Measurements from ENCODE around the gene EXOSC9. TPM values are rescaled to one million over a fixed set of nuclear protein-coding genes. Genes with fewer than 3 reads are reported as not detected.

Gene EXOSC9
- total RNA-seq, 1 experiment from 2014 or later, result 50.0 TPM

GRCh38 chr4:121778991-121779628, 22.0 kb upstream of the EXOSC9 start (continued):
- TF ChIP-seq E2F1 (CRISPR knock-in tag; IDR thresholded peaks at IDR 0.05) (no peak), USF1 (CRISPR knock-in tag; IDR thresholded peaks at IDR 0.05) (no peak), AR (CRISPR knock-in tag; IDR thresholded peaks at IDR 0.05) (no peak), STAT6 (CRISPR knock-in tag; conservative IDR thresholded peaks at IDR 0.05; ENCODE audit: low read depth) (no peak), MXD4 (CRISPR knock-in tag; IDR thresholded peaks at IDR 0.05; ENCODE audit: borderline replicate concordance) (no peak), SMAD3 (CRISPR knock-in tag; IDR thresholded peaks at IDR 0.05; ENCODE audit: borderline replicate concordance) (no peak)

GRCh38 chr4:121783210-121783609, 17.9 kb upstream of the EXOSC9 start:
- Mint-ChIP-seq H3K4me3 (no peak overlapping the region), H3K27me3 (ENCODE audit: low read depth) (no peaks in the 10 kb centered on the region; the same call in none of the 2 replicates), H3K9me3 (no peaks in the 10 kb centered on the region), H3K4me1 (no peaks in the 10 kb centered on the region), H3K36me3 (no peaks in the 10 kb centered on the region), H3K27ac (no peak overlapping the region)
- TF ChIP-seq ZNF232 (CRISPR knock-in tag; IDR thresholded peaks at IDR 0.05), result no peak
- TF ChIP-seq ESRRA (CRISPR knock-in tag; IDR thresholded peaks at IDR 0.05; ENCODE audit: borderline replicate concordance), result no peak
- no peak for TF ChIP-seq MYBL2 (CRISPR knock-in tag; IDR thresholded peaks at IDR 0.05)
- ATAC-seq, result no peak
- POLR2A ChIA-PET, result no interaction called here
- CTCF ChIA-PET, result no interaction called here
- no peak for DNase-seq (ENCODE audit: low spot score)

GRCh38 chr4:121784401-121784800, 16.7 kb upstream of the EXOSC9 start:
- no peak for ATAC-seq
- Mint-ChIP-seq H3K27ac (no peak overlapping the region), H3K9me3 (no peaks in the 10 kb centered on the region), H3K4me1 (no peaks in the 10 kb centered on the region), H3K4me3 (no peak overlapping the region), H3K27me3 (ENCODE audit: low read depth) (no peaks in the 10 kb centered on the region; the same call in none of the 2 replicates), H3K36me3 (no peaks in the 10 kb centered on the region)
- DNase-seq (ENCODE audit: low spot score), result no peak
- ChIA-PET POLR2A (no interaction called here), CTCF (no interaction called here)
- TF ChIP-seq EMX1 (CRISPR knock-in tag; IDR thresholded peaks at IDR 0.05) (no peak), KAT7 (CRISPR knock-in tag; IDR thresholded peaks at IDR 0.05; ENCODE audit: borderline replicate concordance) (no peak), AR (CRISPR knock-in tag; IDR thresholded peaks at IDR 0.05) (no peak), ZNF317 (CRISPR knock-in tag; IDR thresholded peaks at IDR 0.05; ENCODE audit: borderline replicate concordance, low read depth) (no peak), MXD4 (CRISPR knock-in tag; IDR thresholded peaks at IDR 0.05; ENCODE audit: borderline replicate concordance) (no peak), E2F5 (CRISPR knock-in tag; IDR thresholded peaks at IDR 0.05) (no peak), IRF1 (CRISPR knock-in tag; IDR thresholded peaks at IDR 0.05) (no peak), FOXP1 (CRISPR knock-in tag; IDR thresholded peaks at IDR 0.05; ENCODE audit: borderline replicate concordance) (no peak), E2F1 (CRISPR knock-in tag; IDR thresholded peaks at IDR 0.05) (no peak), FOXJ3 (CRISPR knock-in tag; IDR thresholded peaks at IDR 0.05; ENCODE audit: borderline replicate concordance) (no peak), ESRRA (CRISPR knock-in tag; IDR thresholded peaks at IDR 0.05; ENCODE audit: borderline replicate concordance) (no peak)

All from WTC11 (cell line).